ENCODE measurements around the gene CFAP251. TPM values are rescaled to one million over a fixed set of nuclear protein-coding genes. Genes with fewer than 3 reads are reported as not detected.

CFAP251 gene
- total RNA-seq, 1 experiment from 2014 or later, result 3.8 TPM

DNA sequence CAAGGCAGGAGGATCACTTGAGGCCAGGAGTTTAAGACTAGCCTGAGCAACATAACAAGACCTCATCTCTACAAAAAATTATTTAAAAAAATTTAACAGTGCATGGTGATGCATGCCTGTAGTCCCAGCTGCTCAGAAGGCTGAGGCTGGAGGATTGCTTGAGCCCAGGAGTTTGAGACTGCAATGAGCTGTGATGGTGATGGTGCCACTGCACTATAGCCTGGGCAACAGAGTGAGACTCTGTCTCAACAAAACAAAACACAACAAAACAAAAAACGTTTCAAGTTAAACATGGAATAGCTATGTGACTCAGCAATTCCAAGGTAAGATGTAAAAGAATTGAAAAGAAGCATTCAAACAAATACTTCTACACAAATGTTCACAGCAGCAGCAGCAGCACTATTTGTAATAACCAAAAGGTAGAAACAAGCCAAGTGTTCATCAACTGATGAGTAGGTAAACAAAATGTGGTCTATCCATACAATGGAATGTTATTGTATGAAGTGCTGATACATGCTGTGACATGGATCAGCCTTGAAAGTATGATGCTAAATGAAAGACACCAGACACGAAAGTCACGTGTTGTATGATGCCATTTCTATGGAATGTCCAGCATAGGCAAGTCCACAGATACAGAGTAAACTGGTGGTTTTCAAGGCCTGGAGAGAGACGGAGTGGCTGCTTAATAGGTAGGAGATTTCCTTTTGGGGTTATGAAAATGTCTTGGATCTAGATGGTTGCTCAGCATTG lies 31.4 kb downstream of the CFAP251 start:
- CTCF ChIA-PET, result interaction anchor here (0.6 kb wide), 1 partner anchor 156 kb away, joined by 3 read pairs; no protein-coding TSS in a partner anchor
- intact Hi-C loops (cut with micrococcal nuclease; ENCODE audit: unreplicated experiment), result no loop called here
- DNase-seq, result no peak
- TF ChIP-seq, protein P1, sequence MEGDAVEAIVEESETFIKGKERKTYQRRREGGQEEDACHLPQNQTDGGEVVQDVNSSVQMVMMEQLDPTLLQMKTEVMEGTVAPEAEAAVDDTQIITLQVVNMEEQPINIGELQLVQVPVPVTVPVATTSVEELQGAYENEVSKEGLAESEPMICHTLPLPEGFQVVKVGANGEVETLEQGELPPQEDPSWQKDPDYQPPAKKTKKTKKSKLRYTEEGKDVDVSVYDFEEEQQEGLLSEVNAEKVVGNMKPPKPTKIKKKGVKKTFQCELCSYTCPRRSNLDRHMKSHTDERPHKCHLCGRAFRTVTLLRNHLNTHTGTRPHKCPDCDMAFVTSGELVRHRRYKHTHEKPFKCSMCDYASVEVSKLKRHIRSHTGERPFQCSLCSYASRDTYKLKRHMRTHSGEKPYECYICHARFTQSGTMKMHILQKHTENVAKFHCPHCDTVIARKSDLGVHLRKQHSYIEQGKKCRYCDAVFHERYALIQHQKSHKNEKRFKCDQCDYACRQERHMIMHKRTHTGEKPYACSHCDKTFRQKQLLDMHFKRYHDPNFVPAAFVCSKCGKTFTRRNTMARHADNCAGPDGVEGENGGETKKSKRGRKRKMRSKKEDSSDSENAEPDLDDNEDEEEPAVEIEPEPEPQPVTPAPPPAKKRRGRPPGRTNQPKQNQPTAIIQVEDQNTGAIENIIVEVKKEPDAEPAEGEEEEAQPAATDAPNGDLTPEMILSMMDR (IDR thresholded peaks at IDR 0.05; ENCODE audit: unreplicated experiment), result no peak
- Mint-ChIP-seq H3K27ac (ENCODE audit: unreplicated experiment) (no peak overlapping the region), H3K4me1 (ENCODE audit: low read depth, unreplicated experiment) (no peaks in the 10 kb centered on the region), H3K9me3 (ENCODE audit: low read depth, unreplicated experiment) (peaks cover 2% of the 10 kb centered on the region), H3K36me3 (ENCODE audit: insufficient read depth, unreplicated experiment) (no peaks in the 10 kb centered on the region), H3K27me3 (ENCODE audit: unreplicated experiment) (no peaks in the 10 kb centered on the region), H3K4me3 (ENCODE audit: low read depth, unreplicated experiment) (no peak overlapping the region)
- BruUV-seq (replicated peaks), result no TSS peak

DNA sequence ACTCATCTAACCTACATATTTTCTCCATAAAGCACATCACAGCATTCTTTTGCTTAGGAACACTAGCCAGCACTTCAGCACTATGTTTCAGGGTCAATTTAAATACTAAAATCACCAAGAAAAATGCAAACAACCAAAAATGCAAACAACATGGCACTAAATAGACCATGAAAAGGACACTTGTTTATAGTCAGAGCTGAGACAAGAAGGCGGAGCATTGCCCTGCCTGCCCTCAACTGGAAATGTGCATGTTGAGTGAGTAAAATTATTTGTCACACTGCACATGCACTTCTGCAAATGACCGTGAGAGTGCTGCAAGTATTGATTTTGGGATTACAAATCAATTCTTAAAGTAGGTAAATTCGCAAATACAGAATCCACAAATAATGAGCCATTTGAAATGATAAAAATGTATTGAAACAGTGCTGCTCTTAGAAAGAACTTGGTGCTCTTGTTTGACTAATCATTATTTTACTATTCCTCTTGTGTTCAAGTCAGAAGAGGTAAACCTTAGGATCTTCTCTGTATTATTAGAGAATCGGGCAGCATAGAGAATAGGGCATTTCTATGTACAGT lies 34.8 kb downstream of the CFAP251 start:
- Mint-ChIP-seq H3K4me1 (ENCODE audit: low read depth, unreplicated experiment) (no peaks in the 10 kb centered on the region), H3K36me3 (ENCODE audit: insufficient read depth, unreplicated experiment) (no peaks in the 10 kb centered on the region), H3K27me3 (ENCODE audit: unreplicated experiment) (no peaks in the 10 kb centered on the region), H3K27ac (ENCODE audit: unreplicated experiment) (no peak overlapping the region), H3K4me3 (ENCODE audit: low read depth, unreplicated experiment) (no peak overlapping the region), H3K9me3 (ENCODE audit: low read depth, unreplicated experiment) (no peaks in the 10 kb centered on the region)
- BruUV-seq (replicated peaks), result no TSS peak
- TF ChIP-seq, protein P1 (IDR thresholded peaks at IDR 0.05; ENCODE audit: unreplicated experiment), result no peak
- intact Hi-C loops (cut with micrococcal nuclease; ENCODE audit: unreplicated experiment), result no loop called here
- CTCF ChIA-PET, result no interaction called here
- DNase-seq, result no peak

DNA sequence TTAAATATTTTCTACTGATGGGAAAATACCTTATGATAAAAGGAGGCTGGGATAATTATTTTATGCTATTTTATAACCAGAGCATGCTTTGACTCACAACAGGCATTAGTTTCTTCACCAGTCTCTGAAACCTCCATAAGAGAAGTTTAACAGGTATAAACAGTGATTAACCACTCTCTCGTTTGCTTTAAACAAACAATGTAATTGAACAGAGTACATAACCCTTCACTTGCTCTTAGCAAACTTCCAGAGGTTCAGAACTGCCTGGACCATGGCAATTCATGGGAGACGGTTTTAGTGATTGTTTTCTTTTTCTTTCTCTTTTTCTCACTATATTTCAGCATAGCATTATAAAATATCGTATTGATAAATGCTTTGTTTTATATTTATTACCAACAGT lies 35.3 kb downstream of the CFAP251 start:
- intact Hi-C loops (cut with micrococcal nuclease; ENCODE audit: unreplicated experiment), result no loop called here
- CTCF ChIA-PET, result no interaction called here
- H3K9me3 Mint-ChIP-seq (ENCODE audit: low read depth, unreplicated experiment), result no peaks in the 10 kb centered on the region
- no peaks in the 10 kb centered on the region for H3K4me1 Mint-ChIP-seq (ENCODE audit: low read depth, unreplicated experiment)
- no peak overlapping the region for H3K27ac Mint-ChIP-seq (ENCODE audit: unreplicated experiment)
- H3K36me3 Mint-ChIP-seq (ENCODE audit: insufficient read depth, unreplicated experiment), result no peaks in the 10 kb centered on the region
- no peak overlapping the region for H3K4me3 Mint-ChIP-seq (ENCODE audit: low read depth, unreplicated experiment)
- TF ChIP-seq, protein P1 (IDR thresholded peaks at IDR 0.05; ENCODE audit: unreplicated experiment), result no peak
- no TSS peak for BruUV-seq (replicated peaks)
- no peaks in the 10 kb centered on the region for H3K27me3 Mint-ChIP-seq (ENCODE audit: unreplicated experiment)
- DNase-seq, result no peak

DNA sequence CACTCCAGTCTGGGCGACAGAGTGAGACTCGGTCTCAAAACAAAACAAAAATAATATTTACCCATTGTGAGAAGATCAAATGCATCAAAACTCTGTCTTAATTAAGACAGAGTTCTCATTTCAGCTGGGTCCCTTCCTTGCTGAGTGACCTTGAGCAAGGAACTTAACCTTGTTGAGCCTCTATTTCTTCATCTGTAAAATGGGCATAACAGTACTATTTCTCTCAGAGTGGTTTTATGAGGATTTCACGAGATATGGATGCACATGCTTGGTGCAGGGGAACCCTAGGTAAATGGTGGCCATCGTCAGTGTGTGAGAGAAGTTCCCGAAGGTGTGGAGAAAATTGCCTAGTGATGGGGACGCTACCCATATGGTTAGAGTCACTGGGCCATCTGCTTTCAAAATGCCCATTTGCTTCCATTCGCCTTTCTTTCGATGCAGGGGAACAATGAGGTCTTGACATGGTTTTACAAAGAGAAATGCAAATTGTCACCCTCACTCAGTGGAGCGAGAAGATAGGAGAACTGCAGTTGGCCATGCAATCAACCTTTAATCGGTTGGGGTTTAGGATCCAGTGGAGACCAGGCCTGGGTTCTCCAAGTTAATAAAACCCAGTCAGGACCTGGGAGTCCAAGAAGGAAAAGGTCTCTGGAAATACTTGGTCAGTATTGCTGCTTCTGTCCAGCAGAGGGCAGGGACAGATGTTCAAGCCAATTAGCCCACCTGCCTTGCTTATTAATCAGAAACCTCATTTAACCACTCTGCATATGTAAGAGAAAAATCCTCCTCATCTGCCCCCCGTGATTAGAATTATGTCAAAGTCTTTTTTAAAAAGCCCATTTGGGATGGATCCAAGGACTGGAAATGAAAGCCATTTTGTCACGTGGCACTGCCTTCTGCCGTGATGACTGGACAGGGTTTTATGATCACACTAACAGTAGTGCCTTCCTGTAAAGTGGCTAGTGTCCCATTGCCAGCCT lies 37.2 kb downstream of the CFAP251 start:
- DNase-seq, result peak; percentile 18
- CTCF ChIA-PET, result no interaction called here
- no peaks in the 10 kb centered on the region for H3K4me1 Mint-ChIP-seq (ENCODE audit: low read depth, unreplicated experiment)
- intact Hi-C loops (cut with micrococcal nuclease; ENCODE audit: unreplicated experiment), result no loop called here
- H3K27me3 Mint-ChIP-seq (ENCODE audit: unreplicated experiment), result no peaks in the 10 kb centered on the region
- TF ChIP-seq, protein P1 (IDR thresholded peaks at IDR 0.05; ENCODE audit: unreplicated experiment), result peak; percentile 74
- H3K9me3 Mint-ChIP-seq (ENCODE audit: low read depth, unreplicated experiment), result no peaks in the 10 kb centered on the region
- no peaks in the 10 kb centered on the region for H3K36me3 Mint-ChIP-seq (ENCODE audit: insufficient read depth, unreplicated experiment)
- no peak overlapping the region for H3K4me3 Mint-ChIP-seq (ENCODE audit: low read depth, unreplicated experiment)
- BruUV-seq (replicated peaks), result no TSS peak
- H3K27ac Mint-ChIP-seq (ENCODE audit: unreplicated experiment), result no peak overlapping the region

All from Calu3 (cell line).